WTC11 (cell line): ENCODE measurements around the gene IRF1. TPM values are rescaled to one million over a fixed set of nuclear protein-coding genes. Genes with fewer than 3 reads are reported as not detected.
A peak's percentile ranks its signal among the peaks of the same experiment; 100 is the strongest.
"Not testable (repeated sequence)": the region's sequence is repeated elsewhere in the genome, so short reads cannot be mapped to it uniquely, and the experiment has no call there.

ENCODE experiments used
- ATAC-seq: fragments of 200-7000 bp; cut with Tn5 transposase; 2 replicates; pipeline ENCODE4 v1.10.0; 2021; ENCODE audit warnings: mild to moderate bottlenecking, moderate library complexity
- CTCF ChIA-PET: fragments of 300-600 bp; sonication (Branson Sonifier 250); formaldehyde crosslinking; loops from one replicate; lab custom pipeline; 2021; ENCODE audit warnings: antibody characterized with exemption; lab: Charles Lee
- POLR2A ChIA-PET: fragments of 350-600 bp; sonication (Branson Sonifier 250); formaldehyde crosslinking; loops from one replicate; lab custom pipeline; 2021; ENCODE audit warnings: antibody characterized with exemption; lab: Charles Lee
- DNase-seq: peaks from one replicate; pipeline ENCODE4 v3.0.0; 2021; ENCODE audit warnings: low spot score
- H3K27ac Mint-ChIP-seq: 2 replicates; pipeline ENCODE4 v1.8.0; 2021; ENCODE audit warnings: mixed read lengths
- H3K27me3 Mint-ChIP-seq: 2 replicates; pipeline ENCODE4 v1.8.0; 2021; ENCODE audit warnings: low read depth, mild to moderate bottlenecking, moderate library complexity, mixed read lengths
- H3K36me3 Mint-ChIP-seq: 2 replicates; pipeline ENCODE4 v1.8.0; 2021; ENCODE audit warnings: mixed read lengths
- H3K4me1 Mint-ChIP-seq: 2 replicates; pipeline ENCODE4 v1.8.0; 2022; ENCODE audit warnings: mixed read lengths
- H3K4me3 Mint-ChIP-seq: 2 replicates; pipeline ENCODE4 v1.8.0; 2021; ENCODE audit warnings: mild to moderate bottlenecking, moderate library complexity, mixed read lengths
- H3K9me3 Mint-ChIP-seq: 2 replicates; pipeline ENCODE4 v1.8.0; 2021; ENCODE audit warnings: mixed read lengths
- ATF1 ChIP-seq: sonication (generic); formaldehyde crosslinking; IDR thresholded peaks from 2 replicates; pipeline ENCODE4 v1.8.1; 2023; ENCODE audit warnings: mild to moderate bottlenecking, moderate library complexity, missing genetic modification reagents
- CDX4 ChIP-seq: fragments of 250-450 bp; sonication (Bioruptor Pico); IDR thresholded peaks from 2 replicates; pipeline ENCODE4 v1.9.0; 2021; ENCODE audit warnings: moderate library complexity, mild to moderate bottlenecking, inconsistent platforms, borderline replicate concordance
- CREM ChIP-seq: sonication (generic); formaldehyde crosslinking; IDR thresholded peaks from 2 replicates; pipeline ENCODE4 v1.8.1; 2022; ENCODE audit warnings: mild to moderate bottlenecking, missing genetic modification reagents, moderate library complexity
- E2F5 ChIP-seq: sonication (generic); formaldehyde crosslinking; IDR thresholded peaks from 2 replicates; pipeline ENCODE4 v1.8.1; 2022; ENCODE audit warnings: mild to moderate bottlenecking, moderate library complexity, missing genetic modification reagents
- ESRRA ChIP-seq: sonication (generic); formaldehyde crosslinking; IDR thresholded peaks from 2 replicates; pipeline ENCODE4 v1.8.1; 2022; ENCODE audit warnings: mild to moderate bottlenecking, missing genetic modification reagents, borderline replicate concordance
- GRHL2 ChIP-seq: fragments of 250-450 bp; sonication (Bioruptor Pico); IDR thresholded peaks from 2 replicates; pipeline ENCODE4 v1.8.0; 2022; ENCODE audit warnings: mild to moderate bottlenecking, moderate library complexity; ENCODE audit not compliant: insufficient replicate concordance, severe bottlenecking
- GTF2I ChIP-seq: fragments of 250-450 bp; sonication (Bioruptor Pico); conservative IDR thresholded peaks from 2 replicates; pipeline ENCODE4 v1.4.0; 2021; ENCODE audit warnings: mild to moderate bottlenecking
- HMGA2 ChIP-seq: fragments of 250-450 bp; sonication (Bioruptor Pico); IDR thresholded peaks from 2 replicates; pipeline ENCODE4 v1.4.0; 2021; ENCODE audit warnings: mild to moderate bottlenecking, moderate library complexity
- PRRX2 ChIP-seq: fragments of 250-450 bp; sonication (Bioruptor Pico); IDR thresholded peaks from 2 replicates; pipeline ENCODE4 v1.8.0; 2021; ENCODE audit warnings: mild to moderate bottlenecking
- total RNA-seq: library from RNA; stranded (reverse); gene quantifications from 3 replicates; pipeline ENCODE4 v1.2.3, GENCODE V29; 2021
- TF ChIP-seq, protein P1 (sequence below): sonication (generic); formaldehyde crosslinking; IDR thresholded peaks from 2 replicates; pipeline ENCODE4 v1.8.0; 2022; ENCODE audit warnings: mild to moderate bottlenecking, missing genetic modification reagents
- TF ChIP-seq, protein P2 (sequence below): sonication (generic); formaldehyde crosslinking; IDR thresholded peaks from 2 replicates; pipeline ENCODE4 v1.8.1; 2023; ENCODE audit warnings: mild to moderate bottlenecking, missing genetic modification reagents
- TF ChIP-seq, protein P3 (sequence below): sonication (generic); formaldehyde crosslinking; IDR thresholded peaks from 2 replicates; pipeline ENCODE4 v1.8.1; 2023; ENCODE audit warnings: mild to moderate bottlenecking, missing genetic modification reagents, borderline replicate concordance
- TF ChIP-seq, protein P4 (sequence below): fragments of 200-600 bp; IDR thresholded peaks from 2 replicates; pipeline ENCODE4 v1.8.0; 2022; ENCODE audit warnings: antibody characterized with exemption
- TF ChIP-seq, protein P5 (sequence below): sonication (generic); formaldehyde crosslinking; IDR thresholded peaks from 2 replicates; pipeline ENCODE4 v1.8.1; 2022; ENCODE audit warnings: missing genetic modification reagents, borderline replicate concordance
- TF ChIP-seq, protein P6 (sequence below): fragments of 250-450 bp; sonication (Bioruptor Pico); IDR thresholded peaks from 2 replicates; pipeline ENCODE4 v1.9.0; 2021; ENCODE audit warnings: mild to moderate bottlenecking

IRF1 gene
- total RNA-seq, 1 experiment from 2014 or later, result 8.8 TPM

DNA sequence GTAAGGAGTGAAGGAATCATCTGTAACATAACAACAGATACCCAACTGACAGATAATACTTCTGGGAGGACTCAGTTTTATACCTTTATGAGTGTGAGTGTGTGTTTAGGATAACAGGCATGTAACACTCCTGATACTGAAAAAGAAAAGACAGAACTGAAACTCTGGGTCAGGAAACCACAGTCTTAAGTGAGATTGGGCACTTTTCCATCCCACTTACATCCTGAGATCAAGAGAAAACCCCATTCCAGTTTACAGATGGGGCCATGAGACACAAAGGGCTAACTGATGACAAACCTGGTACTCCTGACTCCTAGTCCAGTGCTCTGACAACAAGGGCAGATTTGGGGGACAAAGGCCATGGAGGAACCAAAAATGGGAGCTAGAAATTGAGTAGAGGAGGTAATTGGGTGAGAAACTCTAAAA lies 34.7 kb upstream of the IRF1 start:
- no peak for ATAC-seq
- H3K4me1 Mint-ChIP-seq, result no peaks in the 10 kb centered on the region
- no peaks in the 10 kb centered on the region for H3K36me3 Mint-ChIP-seq
- TF ChIP-seq CREM (CRISPR knock-in tag) (no peak), GRHL2 (CRISPR knock-in tag) (no peak), PRRX2 (CRISPR knock-in tag) (no peak), CDX4 (CRISPR knock-in tag) (no peak), E2F5 (no peak), GTF2I (CRISPR knock-in tag) (no peak), ESRRA (CRISPR knock-in tag) (no peak), ATF1 (CRISPR knock-in tag) (no peak), HMGA2 (CRISPR knock-in tag) (no peak)
- TF ChIP-seq, protein P1, sequence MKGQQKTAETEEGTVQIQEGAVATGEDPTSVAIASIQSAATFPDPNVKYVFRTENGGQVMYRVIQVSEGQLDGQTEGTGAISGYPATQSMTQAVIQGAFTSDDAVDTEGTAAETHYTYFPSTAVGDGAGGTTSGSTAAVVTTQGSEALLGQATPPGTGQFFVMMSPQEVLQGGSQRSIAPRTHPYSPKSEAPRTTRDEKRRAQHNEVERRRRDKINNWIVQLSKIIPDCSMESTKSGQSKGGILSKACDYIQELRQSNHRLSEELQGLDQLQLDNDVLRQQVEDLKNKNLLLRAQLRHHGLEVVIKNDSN, result no peak
- TF ChIP-seq, protein P2, sequence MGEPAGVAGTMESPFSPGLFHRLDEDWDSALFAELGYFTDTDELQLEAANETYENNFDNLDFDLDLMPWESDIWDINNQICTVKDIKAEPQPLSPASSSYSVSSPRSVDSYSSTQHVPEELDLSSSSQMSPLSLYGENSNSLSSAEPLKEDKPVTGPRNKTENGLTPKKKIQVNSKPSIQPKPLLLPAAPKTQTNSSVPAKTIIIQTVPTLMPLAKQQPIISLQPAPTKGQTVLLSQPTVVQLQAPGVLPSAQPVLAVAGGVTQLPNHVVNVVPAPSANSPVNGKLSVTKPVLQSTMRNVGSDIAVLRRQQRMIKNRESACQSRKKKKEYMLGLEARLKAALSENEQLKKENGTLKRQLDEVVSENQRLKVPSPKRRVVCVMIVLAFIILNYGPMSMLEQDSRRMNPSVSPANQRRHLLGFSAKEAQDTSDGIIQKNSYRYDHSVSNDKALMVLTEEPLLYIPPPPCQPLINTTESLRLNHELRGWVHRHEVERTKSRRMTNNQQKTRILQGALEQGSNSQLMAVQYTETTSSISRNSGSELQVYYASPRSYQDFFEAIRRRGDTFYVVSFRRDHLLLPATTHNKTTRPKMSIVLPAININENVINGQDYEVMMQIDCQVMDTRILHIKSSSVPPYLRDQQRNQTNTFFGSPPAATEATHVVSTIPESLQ, result no peak
- TF ChIP-seq, protein P3, sequence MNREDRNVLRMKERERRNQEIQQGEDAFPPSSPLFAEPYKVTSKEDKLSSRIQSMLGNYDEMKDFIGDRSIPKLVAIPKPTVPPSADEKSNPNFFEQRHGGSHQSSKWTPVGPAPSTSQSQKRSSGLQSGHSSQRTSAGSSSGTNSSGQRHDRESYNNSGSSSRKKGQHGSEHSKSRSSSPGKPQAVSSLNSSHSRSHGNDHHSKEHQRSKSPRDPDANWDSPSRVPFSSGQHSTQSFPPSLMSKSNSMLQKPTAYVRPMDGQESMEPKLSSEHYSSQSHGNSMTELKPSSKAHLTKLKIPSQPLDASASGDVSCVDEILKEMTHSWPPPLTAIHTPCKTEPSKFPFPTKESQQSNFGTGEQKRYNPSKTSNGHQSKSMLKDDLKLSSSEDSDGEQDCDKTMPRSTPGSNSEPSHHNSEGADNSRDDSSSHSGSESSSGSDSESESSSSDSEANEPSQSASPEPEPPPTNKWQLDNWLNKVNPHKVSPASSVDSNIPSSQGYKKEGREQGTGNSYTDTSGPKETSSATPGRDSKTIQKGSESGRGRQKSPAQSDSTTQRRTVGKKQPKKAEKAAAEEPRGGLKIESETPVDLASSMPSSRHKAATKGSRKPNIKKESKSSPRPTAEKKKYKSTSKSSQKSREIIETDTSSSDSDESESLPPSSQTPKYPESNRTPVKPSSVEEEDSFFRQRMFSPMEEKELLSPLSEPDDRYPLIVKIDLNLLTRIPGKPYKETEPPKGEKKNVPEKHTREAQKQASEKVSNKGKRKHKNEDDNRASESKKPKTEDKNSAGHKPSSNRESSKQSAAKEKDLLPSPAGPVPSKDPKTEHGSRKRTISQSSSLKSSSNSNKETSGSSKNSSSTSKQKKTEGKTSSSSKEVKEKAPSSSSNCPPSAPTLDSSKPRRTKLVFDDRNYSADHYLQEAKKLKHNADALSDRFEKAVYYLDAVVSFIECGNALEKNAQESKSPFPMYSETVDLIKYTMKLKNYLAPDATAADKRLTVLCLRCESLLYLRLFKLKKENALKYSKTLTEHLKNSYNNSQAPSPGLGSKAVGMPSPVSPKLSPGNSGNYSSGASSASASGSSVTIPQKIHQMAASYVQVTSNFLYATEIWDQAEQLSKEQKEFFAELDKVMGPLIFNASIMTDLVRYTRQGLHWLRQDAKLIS, result no peak
- TF ChIP-seq, protein P4, sequence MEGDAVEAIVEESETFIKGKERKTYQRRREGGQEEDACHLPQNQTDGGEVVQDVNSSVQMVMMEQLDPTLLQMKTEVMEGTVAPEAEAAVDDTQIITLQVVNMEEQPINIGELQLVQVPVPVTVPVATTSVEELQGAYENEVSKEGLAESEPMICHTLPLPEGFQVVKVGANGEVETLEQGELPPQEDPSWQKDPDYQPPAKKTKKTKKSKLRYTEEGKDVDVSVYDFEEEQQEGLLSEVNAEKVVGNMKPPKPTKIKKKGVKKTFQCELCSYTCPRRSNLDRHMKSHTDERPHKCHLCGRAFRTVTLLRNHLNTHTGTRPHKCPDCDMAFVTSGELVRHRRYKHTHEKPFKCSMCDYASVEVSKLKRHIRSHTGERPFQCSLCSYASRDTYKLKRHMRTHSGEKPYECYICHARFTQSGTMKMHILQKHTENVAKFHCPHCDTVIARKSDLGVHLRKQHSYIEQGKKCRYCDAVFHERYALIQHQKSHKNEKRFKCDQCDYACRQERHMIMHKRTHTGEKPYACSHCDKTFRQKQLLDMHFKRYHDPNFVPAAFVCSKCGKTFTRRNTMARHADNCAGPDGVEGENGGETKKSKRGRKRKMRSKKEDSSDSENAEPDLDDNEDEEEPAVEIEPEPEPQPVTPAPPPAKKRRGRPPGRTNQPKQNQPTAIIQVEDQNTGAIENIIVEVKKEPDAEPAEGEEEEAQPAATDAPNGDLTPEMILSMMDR, result no peak
- TF ChIP-seq, protein P5, sequence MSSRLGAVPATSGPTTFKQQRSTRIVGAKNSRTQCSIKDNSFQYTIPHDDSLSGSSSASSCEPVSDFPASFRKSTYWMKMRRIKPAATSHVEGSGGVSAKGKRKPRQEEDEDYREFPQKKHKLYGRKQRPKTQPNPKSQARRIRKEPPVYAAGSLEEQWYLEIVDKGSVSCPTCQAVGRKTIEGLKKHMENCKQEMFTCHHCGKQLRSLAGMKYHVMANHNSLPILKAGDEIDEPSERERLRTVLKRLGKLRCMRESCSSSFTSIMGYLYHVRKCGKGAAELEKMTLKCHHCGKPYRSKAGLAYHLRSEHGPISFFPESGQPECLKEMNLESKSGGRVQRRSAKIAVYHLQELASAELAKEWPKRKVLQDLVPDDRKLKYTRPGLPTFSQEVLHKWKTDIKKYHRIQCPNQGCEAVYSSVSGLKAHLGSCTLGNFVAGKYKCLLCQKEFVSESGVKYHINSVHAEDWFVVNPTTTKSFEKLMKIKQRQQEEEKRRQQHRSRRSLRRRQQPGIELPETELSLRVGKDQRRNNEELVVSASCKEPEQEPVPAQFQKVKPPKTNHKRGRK, result no peak
- TF ChIP-seq, protein P6, sequence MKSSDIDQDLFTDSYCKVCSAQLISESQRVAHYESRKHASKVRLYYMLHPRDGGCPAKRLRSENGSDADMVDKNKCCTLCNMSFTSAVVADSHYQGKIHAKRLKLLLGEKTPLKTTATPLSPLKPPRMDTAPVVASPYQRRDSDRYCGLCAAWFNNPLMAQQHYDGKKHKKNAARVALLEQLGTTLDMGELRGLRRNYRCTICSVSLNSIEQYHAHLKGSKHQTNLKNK, result no peak
- TF ChIP-seq, all 79 proteins: peak for 0
- no peak for DNase-seq
- ChIA-PET CTCF (interaction anchor here (2.7 kb wide), 1 partner anchor 20 kb away, joined by 25 read pairs; no protein-coding TSS in a partner anchor), POLR2A (no interaction called here)
- Mint-ChIP-seq H3K27me3 (peaks cover 1% of the 10 kb centered on the region; the same call in 1 of the 2 replicates), H3K9me3 (peaks cover 13% of the 10 kb centered on the region), H3K27ac (no peak overlapping the region), H3K4me3 (no peak overlapping the region)

DNA sequence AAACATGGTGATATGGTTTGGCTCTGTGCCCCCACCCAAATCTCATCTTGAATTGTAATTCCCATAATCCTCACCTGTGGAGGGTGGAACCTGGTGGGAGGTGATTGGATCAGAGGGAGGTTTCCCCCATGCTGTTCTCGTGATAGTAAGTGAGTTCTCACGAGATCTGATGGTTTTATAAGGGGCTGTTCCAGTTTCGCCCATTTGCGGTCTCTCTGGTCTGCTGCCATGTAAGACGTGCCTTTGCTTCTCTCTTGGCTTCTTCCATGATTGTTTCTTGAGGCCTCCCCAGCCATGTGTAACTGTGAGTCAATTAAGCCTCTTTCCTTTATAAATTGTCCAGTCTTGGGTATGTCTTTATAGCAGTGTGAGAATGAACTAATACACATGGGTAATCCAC lies 34.3 kb upstream of the IRF1 start:
- H3K27me3 Mint-ChIP-seq, H3K4me3 Mint-ChIP-seq, POLR2A ChIA-PET: not testable (repeated sequence)

DNA sequence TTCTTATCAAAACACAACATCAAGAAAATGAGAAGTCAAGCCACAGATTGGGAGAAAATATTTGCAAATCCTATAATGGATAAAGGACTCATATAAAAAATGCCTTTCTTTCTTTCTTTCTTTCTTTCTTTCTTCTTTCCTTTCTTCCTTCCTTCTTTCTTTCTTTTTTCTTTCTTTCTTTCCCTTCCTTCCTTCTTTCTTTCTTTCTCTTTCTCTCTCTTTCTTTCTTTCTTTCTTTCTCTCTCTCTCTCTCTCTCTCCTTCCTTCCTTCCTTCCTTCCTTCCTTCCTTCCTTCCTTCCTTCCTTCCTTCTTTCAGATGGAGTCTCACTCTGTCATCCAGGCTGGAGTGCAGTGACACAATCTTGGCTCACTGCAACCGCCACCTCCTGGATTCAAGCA lies 31.5 kb upstream of the IRF1 start:
- H3K36me3 Mint-ChIP-seq, H3K27me3 Mint-ChIP-seq, ATAC-seq, H3K4me1 Mint-ChIP-seq, H3K4me3 Mint-ChIP-seq, CTCF ChIA-PET, POLR2A ChIA-PET, DNase-seq, H3K27ac Mint-ChIP-seq: not testable (repeated sequence)
- peaks cover 17% of the 10 kb centered on the region for H3K9me3 Mint-ChIP-seq

More for the DNA sequence above, 34.3 kb upstream of the IRF1 start:
- ATAC-seq, DNase-seq, H3K27ac Mint-ChIP-seq, H3K36me3 Mint-ChIP-seq, H3K4me1 Mint-ChIP-seq: not testable (repeated sequence)
- CTCF ChIA-PET, result interaction anchor here (2.7 kb wide), 1 partner anchor 19 kb away, joined by 25 read pairs; no protein-coding TSS in a partner anchor
- H3K9me3 Mint-ChIP-seq, result peaks cover 17% of the 10 kb centered on the region

GRCh38 chr5:132513618-132514336 lies 23.2 kb upstream of the IRF1 start:
- peaks cover 28% of the 10 kb centered on the region for H3K9me3 Mint-ChIP-seq
- H3K27me3 Mint-ChIP-seq, POLR2A ChIA-PET, ATAC-seq, CTCF ChIA-PET, DNase-seq: not testable (repeated sequence)
- H3K36me3 Mint-ChIP-seq, result peaks cover 23% of the 10 kb centered on the region
- H3K4me3 Mint-ChIP-seq, result peak overlapping the region; percentile 55
- H3K4me1 Mint-ChIP-seq, result peaks cover 13% of the 10 kb centered on the region
- H3K27ac Mint-ChIP-seq, result peak overlapping the region; percentile 76; the same call in 1 of the 2 replicates
